GM23248 (cell line): ENCODE measurements around the gene ZC3H14. TPM values are rescaled to one million over a fixed set of nuclear protein-coding genes. Genes with fewer than 3 reads are reported as not detected.

ENCODE experiments used
- DNase-seq: peaks from one replicate; pipeline ENCODE4 v3.0.0-alpha.2; 2015
- H2AFZ ChIP-seq: fragments of 200-600 bp; sonication (generic); 2 replicates; pipeline ENCODE4 v1.6.1; 2016; ENCODE audit warnings: antibody characterized with exemption
- H3F3A ChIP-seq: fragments of 200-600 bp; sonication (generic); 2 replicates; pipeline ENCODE4 v1.6.1; 2016; ENCODE audit warnings: mild to moderate bottlenecking, antibody characterized with exemption, mixed run types; ENCODE audit not compliant: insufficient read depth
- H3K27ac ChIP-seq: fragments of 200-600 bp; sonication (generic); 2 replicates; pipeline ENCODE4 v1.5.1; 2016; ENCODE audit warnings: mild to moderate bottlenecking
- H3K27me3 ChIP-seq: fragments of 200-600 bp; sonication (generic); replicated peaks from 2 replicates; pipeline ENCODE4 v1.6.1; 2016; ENCODE audit warnings: mild to moderate bottlenecking; ENCODE audit not compliant: insufficient read depth
- H3K36me3 ChIP-seq: fragments of 200-600 bp; sonication (generic); 2 replicates; pipeline ENCODE4 v1.6.1; 2016; ENCODE audit warnings: low read depth, mild to moderate bottlenecking
- H3K4me1 ChIP-seq: fragments of 200-600 bp; sonication (generic); 2 replicates; pipeline ENCODE4 v1.6.1; 2016; ENCODE audit warnings: mild to moderate bottlenecking; ENCODE audit not compliant: insufficient read depth
- H3K4me2 ChIP-seq: fragments of 200-600 bp; sonication (generic); one replicate; pipeline ENCODE4 v1.6.1; 2016; ENCODE audit warnings: mild to moderate bottlenecking; ENCODE audit not compliant: unreplicated experiment
- H3K4me3 ChIP-seq: fragments of 200-600 bp; sonication (generic); 2 replicates; pipeline ENCODE4 v1.5.1; 2016; ENCODE audit warnings: mild to moderate bottlenecking
- H3K79me2 ChIP-seq: fragments of 200-600 bp; sonication (generic); 2 replicates; pipeline ENCODE4 v1.6.1; 2016; ENCODE audit warnings: mild to moderate bottlenecking; ENCODE audit not compliant: insufficient read depth
- H3K9ac ChIP-seq: fragments of 200-600 bp; sonication (generic); 2 replicates; pipeline ENCODE4 v1.6.1; 2016; ENCODE audit warnings: mild to moderate bottlenecking
- H3K9me2 ChIP-seq: fragments of 200-600 bp; sonication (generic); 2 replicates; pipeline ENCODE4 v1.6.1; 2016; ENCODE audit warnings: mixed run types, mild to moderate bottlenecking, moderate library complexity; ENCODE audit not compliant: insufficient read depth
- H3K9me3 ChIP-seq: fragments of 200-600 bp; sonication (generic); one replicate; pipeline ENCODE4 v1.6.1; 2017; ENCODE audit warnings: low read depth
- H4K20me1 ChIP-seq: fragments of 200-600 bp; sonication (generic); 2 replicates; pipeline ENCODE4 v1.6.0; 2016; ENCODE audit not compliant: insufficient read depth
- EZH2 ChIP-seq: fragments of 200-600 bp; sonication (generic); IDR thresholded peaks from 2 replicates; pipeline ENCODE4 v1.6.1; 2018; ENCODE audit warnings: antibody characterized with exemption, mild to moderate bottlenecking; ENCODE audit not compliant: insufficient read depth, poor library complexity, severe bottlenecking
- EZH2phosphoT487 ChIP-seq: fragments of 200-600 bp; sonication (generic); IDR thresholded peaks from 2 replicates; pipeline ENCODE4 v1.6.1; 2018; ENCODE audit warnings: antibody characterized with exemption, moderate library complexity, mild to moderate bottlenecking, low read depth; ENCODE audit not compliant: insufficient read depth
- WGBS, 2 experiments: methylation state at CpG; one replicate each; pipeline ENCODE4 v1.1.6; 2015 to 2017; ENCODE audit warnings: low lambda C conversion rate in 2 of 2, low coverage in 1 of 2; ENCODE audit errors: missing lambda C conversion rate in 2 of 2; 5-methylcytosine and 5-hydroxymethylcytosine counted together
- in situ Hi-C: fragments of 300-500 bp; cut with MboI; formaldehyde crosslinking; loops from 2 replicates; pipeline ENCODE4 v1.15.0; 2020
- polyA plus RNA-seq: library from polyadenylated mRNA; unstranded; fragments of >200 nt; fragmentation: Nextera tagmentation; extraction: Ambion mirVana; gene quantifications from 2 replicates; pipeline ENCODE4 v1.2.1, GENCODE V29; 2016
- small RNA-seq: library from RNA; depleted of rRNA; stranded (forward); fragments of <200 nt; gene quantifications from one replicate; pipeline ENCODE3, GENCODE V24; 2014; ENCODE audit warnings: low read depth, low replicate concordance
- total RNA-seq: library from RNA; depleted of rRNA; stranded (reverse); fragments of >200 nt; shearing (Covaris generic); gene quantifications from 2 replicates; pipeline ENCODE4 v1.2.3, GENCODE V29; 2014; rRNA removed

ZC3H14 gene
- total and polyA plus RNA-seq, 2 experiments from 2014 or later: 65.6 to 70.0 TPM

DNA sequence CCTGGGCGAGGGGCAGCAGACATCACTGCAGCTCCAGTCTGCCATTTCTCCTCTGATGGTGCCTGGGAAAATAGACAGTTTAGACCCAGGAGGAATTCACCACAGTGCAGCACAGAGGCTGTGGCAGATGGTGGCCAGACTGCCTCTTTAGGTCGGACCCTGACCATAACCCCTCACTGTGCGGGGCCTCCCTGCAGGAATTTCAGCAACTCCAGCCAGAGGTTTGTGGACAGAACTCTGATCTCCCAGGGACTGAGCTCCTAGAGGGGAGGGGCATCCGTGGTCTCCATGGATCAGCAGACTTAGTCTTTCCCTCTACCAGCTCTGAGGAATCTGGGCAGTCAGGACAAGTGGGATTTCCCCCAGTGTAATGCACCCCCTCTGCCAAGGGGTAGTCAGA, 106.5 kb downstream of the ZC3H14 start:
- Histone ChIP-seq H3K9me3 (no peaks in the 10 kb centered on the region), H3F3A (no peaks in the 10 kb centered on the region), H3K36me3 (no peaks in the 10 kb centered on the region), H3K79me2 (no peaks in the 10 kb centered on the region), H3K9ac (no peak overlapping the region), H3K4me3 (no peak overlapping the region), H3K4me1 (no peaks in the 10 kb centered on the region), H3K27me3 (no peaks in the 10 kb centered on the region), H2AFZ (no peak overlapping the region), H3K9me2 (no peaks in the 10 kb centered on the region), H4K20me1 (no peaks in the 10 kb centered on the region), H3K4me2 (no peak overlapping the region), H3K27ac (no peak overlapping the region)
- no peak for DNase-seq
- WGBS, 2 experiments: 62 to 75% methylated on average over 4 of the region's 4 CpGs
- no peak for TF ChIP-seq EZH2
- no peak for TF ChIP-seq EZH2phosphoT487
- in situ Hi-C loops: loop anchor here (25.0 kb wide), 1 partner anchor 343 kb away; no protein-coding TSS in a partner anchor

Small RNA genes lying within 50 kb of the gene (small RNA-seq; reads per million reads assigned to genes)
- not detected for gene RNU4-22P

Other genes starting within 250 kb of the ZC3H14 start
- not detected in 2 replicates for gene KCNK10, start 239.8 kb upstream of the ZC3H14 start, total RNA-seq
- gene KCNK10, start 239.8 kb upstream of the ZC3H14 start, polyA plus RNA-seq: not detected in 2 replicates
- gene SPATA7, start 177.4 kb upstream of the ZC3H14 start, total RNA-seq: 9.8 and 13.7 TPM in 2 replicates
- gene SPATA7, start 177.4 kb upstream of the ZC3H14 start, polyA plus RNA-seq: 5.9 and 7.0 TPM in 2 replicates
- 13.3 and 21.2 TPM in 2 replicates for gene PTPN21, start 8.0 kb upstream of the ZC3H14 start, total RNA-seq
- gene PTPN21, start 8.0 kb upstream of the ZC3H14 start, polyA plus RNA-seq: 5.7 and 7.8 TPM in 2 replicates
- gene EML5, start 229.9 kb downstream of the ZC3H14 start, total RNA-seq: under 0.01 TPM in 1 of 2 replicates, not detected in the other
- gene EML5, start 229.9 kb downstream of the ZC3H14 start, polyA plus RNA-seq: 0.25 TPM in 1 of 2 replicates, not detected in the other